HepG2 (cell line): ENCODE results near the gene BANK1. TPM values are rescaled to one million over a fixed set of nuclear protein-coding genes. Genes with fewer than 3 reads are reported as not detected.

Experiments used
- HNRNPUL1 ChIP-seq: fragments of 200-400 bp; formaldehyde crosslinking; IDR thresholded peaks from 2 replicates; pipeline ENCODE4 v1.6.1; 2017; ENCODE audit warnings: low read depth, mild to moderate bottlenecking, low read length, moderate library complexity
- MAZ ChIP-seq, 2 experiments: sonication (generic) in 1 of 2; formaldehyde crosslinking in 1 of 2; IDR thresholded peaks; 2 replicates each; pipeline versions ENCODE4 v1.5.0 to v1.6.1; 2012 to 2020; ENCODE audit warnings: low read depth in 2 of 2, mild to moderate bottlenecking in 2 of 2, borderline replicate concordance in 1 of 2, improper control_type of control experiment in 1 of 2, low read length in 1 of 2, missing genetic modification reagents in 1 of 2, moderate library complexity in 1 of 2
- POLR2A ChIP-seq, 2 experiments: IDR thresholded peaks; 2 replicates each; pipeline ENCODE4 v1.6.1; 2011; ENCODE audit warnings: low read depth in 2 of 2, low read length in 2 of 2, mild to moderate bottlenecking in 1 of 2, moderate library complexity in 1 of 2; ENCODE audit not compliant: insufficient read depth in 1 of 2
- SMAD9 ChIP-seq: sonication (generic); formaldehyde crosslinking; IDR thresholded peaks from 2 replicates; pipeline ENCODE4 v1.5.1; 2020; ENCODE audit warnings: mild to moderate bottlenecking, missing genetic modification reagents
- SP4 ChIP-seq: sonication (generic); formaldehyde crosslinking; IDR thresholded peaks from 2 replicates; pipeline ENCODE4 v1.8.1; 2023; ENCODE audit warnings: mild to moderate bottlenecking, missing genetic modification reagents
- ZMYM4 ChIP-seq: sonication (generic); formaldehyde crosslinking; IDR thresholded peaks from 2 replicates; pipeline ENCODE4 v1.8.1; 2023; ENCODE audit warnings: mild to moderate bottlenecking, missing genetic modification reagents
- ZNF782 ChIP-seq: sonication (generic); formaldehyde crosslinking; IDR thresholded peaks from 2 replicates; pipeline ENCODE4 v1.4.0; 2020; ENCODE audit warnings: missing genetic modification reagents, mild to moderate bottlenecking, borderline replicate concordance
- polyA plus RNA-seq, 8 experiments: library from polyadenylated mRNA; depleted of rRNA in 3 of 8; stranded (reverse) in 7 of 8; unstranded in 1 of 8; fragments of >200 nt; fragmentation: Illumina TruSeq in 4 of 8; extraction: Trizol in 4 of 8; gene quantifications; 2 replicates each; pipeline versions ENCODE4 v1.2.1 to v1.2.3, GENCODE V29; 2011 to 2016; ENCODE audit warnings: low read depth in 4 of 8, missing spikeins in 1 of 8, mixed read lengths in 1 of 8; ENCODE audit not compliant: insufficient read depth in 1 of 8
- total RNA-seq, 5 experiments: library from RNA; depleted of rRNA; stranded (reverse); fragments of >200 nt; fragmentation: Illumina TruSeq; extraction: Trizol; gene quantifications; 2 replicates each; pipeline ENCODE4 v1.2.3, GENCODE V29; 2016; ENCODE audit warnings: low read depth in 1 of 5
- TF ChIP-seq, protein P1 (sequence below): sonication (generic); formaldehyde crosslinking; conservative IDR thresholded peaks from 2 replicates; pipeline ENCODE4 v1.5.0; 2020; ENCODE audit warnings: missing genetic modification reagents
- TF ChIP-seq, protein P2 (sequence below): sonication (generic); formaldehyde crosslinking; IDR thresholded peaks from 2 replicates; pipeline ENCODE4 v1.8.1; 2023; ENCODE audit warnings: missing genetic modification reagents, mild to moderate bottlenecking, borderline replicate concordance
- TF ChIP-seq, protein P3 (sequence below): sonication (generic); formaldehyde crosslinking; IDR thresholded peaks from 2 replicates; pipeline ENCODE4 v1.4.0; 2020; ENCODE audit warnings: missing genetic modification reagents
- TF ChIP-seq, protein P4 (sequence below): sonication (generic); formaldehyde crosslinking; IDR thresholded peaks from 2 replicates; pipeline ENCODE4 v1.4.0; 2020; ENCODE audit warnings: mild to moderate bottlenecking, missing genetic modification reagents
- TF ChIP-seq, protein P5 (sequence below): IDR thresholded peaks from 2 replicates; pipeline ENCODE4 v1.6.1; 2016; ENCODE audit warnings: low read depth, missing genetic modification reagents, missing compliant biosample characterization
- TF ChIP-seq, protein P6 (sequence below): sonication (generic); formaldehyde crosslinking; IDR thresholded peaks from 2 replicates; pipeline ENCODE4 v1.8.0; 2022; ENCODE audit warnings: missing genetic modification reagents, mild to moderate bottlenecking, borderline replicate concordance

BANK1 gene
- total and polyA plus RNA-seq, 2 of the 13 experiments (the other 11 are each of a cell fraction or from before 2014, with no cell fraction given) = 0.15 TPM; not detected in 1

DNA sequence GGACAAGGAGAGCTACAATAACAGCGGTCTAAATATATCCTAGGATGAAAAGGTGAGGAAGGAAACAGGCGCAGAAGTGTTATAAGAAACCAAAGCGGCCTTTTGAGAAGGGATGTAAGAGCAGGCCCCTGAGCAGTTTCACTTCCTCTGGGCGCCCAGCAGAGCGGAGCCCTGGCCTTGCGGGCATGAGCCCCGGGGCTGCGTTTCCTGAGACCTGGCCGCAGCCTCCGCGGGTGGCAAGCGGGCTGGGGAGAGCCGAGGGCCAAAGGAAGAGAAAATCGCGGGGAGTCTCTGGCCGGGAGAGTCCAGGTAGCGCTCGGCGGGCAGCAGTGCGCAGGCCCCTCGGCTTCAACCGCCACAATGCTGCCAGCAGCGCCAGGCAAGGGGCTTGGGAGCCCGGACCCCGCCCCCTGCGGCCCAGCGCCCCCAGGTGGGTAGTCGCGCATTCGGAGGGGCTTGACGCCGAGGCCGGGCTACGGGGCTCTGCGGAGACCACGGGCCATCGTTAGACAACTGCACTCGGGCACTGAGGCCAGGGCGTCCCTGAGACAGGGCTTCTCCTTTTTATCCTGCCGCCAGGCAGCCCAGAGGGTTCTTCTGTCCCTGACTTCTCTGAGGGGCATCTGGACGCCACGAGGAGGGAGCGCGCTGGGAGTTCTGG lies at the start of gene BANK1 (continued):
- TF ChIP-seq SP4 (CRISPR knock-in tag) (0 out of 2 replicates have a peak, but pooled peaks have one; percentile 30), POLR2A (IDR thresholded peaks at IDR 0.05; ENCODE audit: insufficient read depth in 1 of 2, low read depth in 2 of 2, low read length in 2 of 2) (no peak), ZMYM4 (CRISPR knock-in tag) (peak; percentile 50; the same call in 1 of the 2 replicates), SMAD9 (CRISPR knock-in tag) (no peak), HNRNPUL1 (no peak), MAZ (IDR thresholded peaks at IDR 0.05; ENCODE audit: borderline replicate concordance, low read depth, low read length) (no peak), MAZ (CRISPR knock-in tag; IDR thresholded peaks at IDR 0.05; ENCODE audit: low read depth) (peak; percentile 56; the same call in 1 of the 2 replicates), ZNF782 (CRISPR knock-in tag) (0 out of 2 replicates have a peak, but pooled peaks have one; percentile 49)
- TF ChIP-seq, protein P1, sequence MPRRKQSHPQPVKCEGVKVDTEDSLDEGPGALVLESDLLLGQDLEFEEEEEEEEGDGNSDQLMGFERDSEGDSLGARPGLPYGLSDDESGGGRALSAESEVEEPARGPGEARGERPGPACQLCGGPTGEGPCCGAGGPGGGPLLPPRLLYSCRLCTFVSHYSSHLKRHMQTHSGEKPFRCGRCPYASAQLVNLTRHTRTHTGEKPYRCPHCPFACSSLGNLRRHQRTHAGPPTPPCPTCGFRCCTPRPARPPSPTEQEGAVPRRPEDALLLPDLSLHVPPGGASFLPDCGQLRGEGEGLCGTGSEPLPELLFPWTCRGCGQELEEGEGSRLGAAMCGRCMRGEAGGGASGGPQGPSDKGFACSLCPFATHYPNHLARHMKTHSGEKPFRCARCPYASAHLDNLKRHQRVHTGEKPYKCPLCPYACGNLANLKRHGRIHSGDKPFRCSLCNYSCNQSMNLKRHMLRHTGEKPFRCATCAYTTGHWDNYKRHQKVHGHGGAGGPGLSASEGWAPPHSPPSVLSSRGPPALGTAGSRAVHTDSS (CRISPR knock-in tag) = no peak
- TF ChIP-seq, protein P2, sequence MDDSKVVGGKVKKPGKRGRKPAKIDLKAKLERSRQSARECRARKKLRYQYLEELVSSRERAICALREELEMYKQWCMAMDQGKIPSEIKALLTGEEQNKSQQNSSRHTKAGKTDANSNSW (CRISPR knock-in tag) = no peak
- TF ChIP-seq, protein P3, sequence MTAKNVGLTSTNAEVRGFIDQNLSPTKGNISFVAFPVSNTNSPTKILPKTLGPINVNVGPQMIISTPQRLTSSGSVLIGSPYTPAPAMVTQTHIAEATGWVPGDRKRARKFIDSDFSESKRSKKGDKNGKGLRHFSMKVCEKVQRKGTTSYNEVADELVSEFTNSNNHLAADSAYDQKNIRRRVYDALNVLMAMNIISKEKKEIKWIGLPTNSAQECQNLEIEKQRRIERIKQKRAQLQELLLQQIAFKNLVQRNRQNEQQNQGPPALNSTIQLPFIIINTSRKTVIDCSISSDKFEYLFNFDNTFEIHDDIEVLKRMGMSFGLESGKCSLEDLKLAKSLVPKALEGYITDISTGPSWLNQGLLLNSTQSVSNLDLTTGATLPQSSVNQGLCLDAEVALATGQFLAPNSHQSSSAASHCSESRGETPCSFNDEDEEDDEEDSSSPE = 0 out of 2 replicates have a peak, but pooled peaks have one; percentile 17
- TF ChIP-seq, protein P4, sequence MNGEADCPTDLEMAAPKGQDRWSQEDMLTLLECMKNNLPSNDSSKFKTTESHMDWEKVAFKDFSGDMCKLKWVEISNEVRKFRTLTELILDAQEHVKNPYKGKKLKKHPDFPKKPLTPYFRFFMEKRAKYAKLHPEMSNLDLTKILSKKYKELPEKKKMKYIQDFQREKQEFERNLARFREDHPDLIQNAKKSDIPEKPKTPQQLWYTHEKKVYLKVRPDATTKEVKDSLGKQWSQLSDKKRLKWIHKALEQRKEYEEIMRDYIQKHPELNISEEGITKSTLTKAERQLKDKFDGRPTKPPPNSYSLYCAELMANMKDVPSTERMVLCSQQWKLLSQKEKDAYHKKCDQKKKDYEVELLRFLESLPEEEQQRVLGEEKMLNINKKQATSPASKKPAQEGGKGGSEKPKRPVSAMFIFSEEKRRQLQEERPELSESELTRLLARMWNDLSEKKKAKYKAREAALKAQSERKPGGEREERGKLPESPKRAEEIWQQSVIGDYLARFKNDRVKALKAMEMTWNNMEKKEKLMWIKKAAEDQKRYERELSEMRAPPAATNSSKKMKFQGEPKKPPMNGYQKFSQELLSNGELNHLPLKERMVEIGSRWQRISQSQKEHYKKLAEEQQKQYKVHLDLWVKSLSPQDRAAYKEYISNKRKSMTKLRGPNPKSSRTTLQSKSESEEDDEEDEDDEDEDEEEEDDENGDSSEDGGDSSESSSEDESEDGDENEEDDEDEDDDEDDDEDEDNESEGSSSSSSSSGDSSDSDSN (CRISPR knock-in tag) = peak; percentile 90
- TF ChIP-seq, protein P5, sequence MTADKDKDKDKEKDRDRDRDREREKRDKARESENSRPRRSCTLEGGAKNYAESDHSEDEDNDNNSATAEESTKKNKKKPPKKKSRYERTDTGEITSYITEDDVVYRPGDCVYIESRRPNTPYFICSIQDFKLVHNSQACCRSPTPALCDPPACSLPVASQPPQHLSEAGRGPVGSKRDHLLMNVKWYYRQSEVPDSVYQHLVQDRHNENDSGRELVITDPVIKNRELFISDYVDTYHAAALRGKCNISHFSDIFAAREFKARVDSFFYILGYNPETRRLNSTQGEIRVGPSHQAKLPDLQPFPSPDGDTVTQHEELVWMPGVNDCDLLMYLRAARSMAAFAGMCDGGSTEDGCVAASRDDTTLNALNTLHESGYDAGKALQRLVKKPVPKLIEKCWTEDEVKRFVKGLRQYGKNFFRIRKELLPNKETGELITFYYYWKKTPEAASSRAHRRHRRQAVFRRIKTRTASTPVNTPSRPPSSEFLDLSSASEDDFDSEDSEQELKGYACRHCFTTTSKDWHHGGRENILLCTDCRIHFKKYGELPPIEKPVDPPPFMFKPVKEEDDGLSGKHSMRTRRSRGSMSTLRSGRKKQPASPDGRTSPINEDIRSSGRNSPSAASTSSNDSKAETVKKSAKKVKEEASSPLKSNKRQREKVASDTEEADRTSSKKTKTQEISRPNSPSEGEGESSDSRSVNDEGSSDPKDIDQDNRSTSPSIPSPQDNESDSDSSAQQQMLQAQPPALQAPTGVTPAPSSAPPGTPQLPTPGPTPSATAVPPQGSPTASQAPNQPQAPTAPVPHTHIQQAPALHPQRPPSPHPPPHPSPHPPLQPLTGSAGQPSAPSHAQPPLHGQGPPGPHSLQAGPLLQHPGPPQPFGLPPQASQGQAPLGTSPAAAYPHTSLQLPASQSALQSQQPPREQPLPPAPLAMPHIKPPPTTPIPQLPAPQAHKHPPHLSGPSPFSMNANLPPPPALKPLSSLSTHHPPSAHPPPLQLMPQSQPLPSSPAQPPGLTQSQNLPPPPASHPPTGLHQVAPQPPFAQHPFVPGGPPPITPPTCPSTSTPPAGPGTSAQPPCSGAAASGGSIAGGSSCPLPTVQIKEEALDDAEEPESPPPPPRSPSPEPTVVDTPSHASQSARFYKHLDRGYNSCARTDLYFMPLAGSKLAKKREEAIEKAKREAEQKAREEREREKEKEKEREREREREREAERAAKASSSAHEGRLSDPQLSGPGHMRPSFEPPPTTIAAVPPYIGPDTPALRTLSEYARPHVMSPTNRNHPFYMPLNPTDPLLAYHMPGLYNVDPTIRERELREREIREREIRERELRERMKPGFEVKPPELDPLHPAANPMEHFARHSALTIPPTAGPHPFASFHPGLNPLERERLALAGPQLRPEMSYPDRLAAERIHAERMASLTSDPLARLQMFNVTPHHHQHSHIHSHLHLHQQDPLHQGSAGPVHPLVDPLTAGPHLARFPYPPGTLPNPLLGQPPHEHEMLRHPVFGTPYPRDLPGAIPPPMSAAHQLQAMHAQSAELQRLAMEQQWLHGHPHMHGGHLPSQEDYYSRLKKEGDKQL (CRISPR knock-in tag) = no peak
- TF ChIP-seq, protein P6, sequence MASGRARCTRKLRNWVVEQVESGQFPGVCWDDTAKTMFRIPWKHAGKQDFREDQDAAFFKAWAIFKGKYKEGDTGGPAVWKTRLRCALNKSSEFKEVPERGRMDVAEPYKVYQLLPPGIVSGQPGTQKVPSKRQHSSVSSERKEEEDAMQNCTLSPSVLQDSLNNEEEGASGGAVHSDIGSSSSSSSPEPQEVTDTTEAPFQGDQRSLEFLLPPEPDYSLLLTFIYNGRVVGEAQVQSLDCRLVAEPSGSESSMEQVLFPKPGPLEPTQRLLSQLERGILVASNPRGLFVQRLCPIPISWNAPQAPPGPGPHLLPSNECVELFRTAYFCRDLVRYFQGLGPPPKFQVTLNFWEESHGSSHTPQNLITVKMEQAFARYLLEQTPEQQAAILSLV = peak; percentile 44; the same call in 1 of the 2 replicates
